Left ventricle myocardium inferior (tissue), 1 donor: Measurements from ENCODE around the gene LRRC59. TPM values are rescaled to one million over a fixed set of nuclear protein-coding genes. Genes with fewer than 3 reads are reported as not detected.

Experiments used
- DNase-seq: peaks from one replicate; pipeline ENCODE4 v3.0.0-alpha.2; 2020
- H3K27ac ChIP-seq: fragments of 200-600 bp; replicated peaks from 2 replicates; pipeline ENCODE4 v1.8.0; 2021
- H3K27me3 ChIP-seq: fragments of 200-600 bp; 2 replicates; pipeline ENCODE4 v1.8.0; 2021; ENCODE audit warnings: low read depth
- H3K36me3 ChIP-seq: fragments of 200-600 bp; 2 replicates; pipeline ENCODE4 v1.8.0; 2021
- H3K4me1 ChIP-seq: fragments of 200-600 bp; 2 replicates; pipeline ENCODE4 v1.8.0; 2021
- H3K4me3 ChIP-seq: fragments of 200-600 bp; 2 replicates; pipeline ENCODE4 v1.8.0; 2021; ENCODE audit warnings: mild to moderate bottlenecking, moderate library complexity
- H3K9me3 ChIP-seq: fragments of 200-600 bp; replicated peaks from 2 replicates; pipeline ENCODE4 v1.8.0; 2021
- CTCF ChIP-seq: fragments of 200-600 bp; IDR thresholded peaks from 2 replicates; pipeline ENCODE4 v1.8.0; 2021; ENCODE audit warnings: antibody characterized with exemption, mild to moderate bottlenecking, borderline replicate concordance
- intact Hi-C: fragments of 100-400 bp; cut with micrococcal nuclease; formaldehyde crosslinking; loops from one replicate; pipeline ENCODE4 v1.11.0; 2022
- total RNA-seq: library from RNA; stranded (reverse); fragmentation: NEBNext Ultra II Directional; extraction: Animal tissue kit (Norgen Biotek cat#: 25700); gene quantifications from one replicate; pipeline ENCODE4 v1.2.1, GENCODE V29; 2021
- donor health status: DM: no; HTN: yes; CAD: no; lungs with severe emphysema.

The LRRC59 gene
- total RNA-seq, 1 donor from 2014 or later = 23.7 TPM

- no peak for DNase-seq
- no peak overlapping the region for H3K4me3 ChIP-seq
- H3K27me3 ChIP-seq = no peaks in the 10 kb centered on the region
- TF ChIP-seq CTCF = no peak
- H3K27ac ChIP-seq = peak overlapping the region; percentile 1
- H3K4me1 ChIP-seq = peaks cover 27% of the 10 kb centered on the region
- H3K9me3 ChIP-seq = no peaks in the 10 kb centered on the region
- H3K36me3 ChIP-seq = peaks cover 47% of the 10 kb centered on the region
- intact Hi-C loops = no loop called here
Observed at GRCh38 chr17:50352693-50353599, 44.4 kb downstream of the LRRC59 start.

- intact Hi-C loops = no loop called here
- Histone ChIP-seq H3K27me3 (no peaks in the 10 kb centered on the region), H3K4me1 (peaks cover 34% of the 10 kb centered on the region), H3K4me3 (no peak overlapping the region), H3K36me3 (peaks cover 39% of the 10 kb centered on the region), H3K27ac (peak overlapping the region; percentile 1), H3K9me3 (no peaks in the 10 kb centered on the region)
- DNase-seq = peak; percentile 52
- no peak for TF ChIP-seq CTCF
Observed at GRCh38 chr17:50352072-50352692, 45.1 kb downstream of the LRRC59 start.

GRCh38 chr17:50350733-50351132 lies 46.6 kb downstream of the LRRC59 start:
- no peaks in the 10 kb centered on the region for H3K27me3 ChIP-seq
- no peak for TF ChIP-seq CTCF
- DNase-seq = no peak
- H3K27ac ChIP-seq = no peak overlapping the region
- peaks cover 25% of the 10 kb centered on the region for H3K36me3 ChIP-seq
- no peaks in the 10 kb centered on the region for H3K9me3 ChIP-seq
- H3K4me3 ChIP-seq = no peak overlapping the region
- peaks cover 45% of the 10 kb centered on the region for H3K4me1 ChIP-seq
- intact Hi-C loops = no loop called here

- H3K27me3 ChIP-seq = no peaks in the 10 kb centered on the region
- intact Hi-C loops = no loop called here
- H3K4me3 ChIP-seq = no peak overlapping the region
- TF ChIP-seq CTCF = no peak
- H3K9me3 ChIP-seq = no peaks in the 10 kb centered on the region
- H3K4me1 ChIP-seq = peaks cover 52% of the 10 kb centered on the region
- no peak for DNase-seq
- H3K36me3 ChIP-seq = peaks cover 10% of the 10 kb centered on the region
- H3K27ac ChIP-seq = no peak overlapping the region
Observed at GRCh38 chr17:50349243-50349600, 48.1 kb downstream of the LRRC59 start.

- no peak for TF ChIP-seq CTCF
- Histone ChIP-seq H3K36me3 (peaks cover 4% of the 10 kb centered on the region), H3K4me3 (no peak overlapping the region), H3K9me3 (no peaks in the 10 kb centered on the region), H3K27ac (no peak overlapping the region), H3K4me1 (peaks cover 52% of the 10 kb centered on the region), H3K27me3 (no peaks in the 10 kb centered on the region)
- intact Hi-C loops = no loop called here
- no peak for DNase-seq
Observed at GRCh38 chr17:50348522-50349242, 48.6 kb downstream of the LRRC59 start.
